GM12873 (cell line): ENCODE results near the gene CCDC154.

Experiments
- CTCF ChIP-seq: IDR thresholded peaks from 2 replicates; pipeline ENCODE4 v1.5.1; 2012; ENCODE audit warnings: low read depth, mild to moderate bottlenecking, moderate library complexity, low read length, control low read depth; ENCODE audit not compliant: insufficient read depth; ENCODE audit errors: missing control alignments

CCDC154 gene

GRCh38 chr16:1414532-1415260, 29.7 kb downstream of the CCDC154 start, which contains the start of gene UNKL:
TSS of gene UNKL (minus strand) at chr16:1414704. CDS start at chr16:1414691, 13 bp downstream.
- TF ChIP-seq CTCF = no peak

GRCh38 chr16:1413684-1414531, 30.4 kb downstream of the CCDC154 start:
- peak; percentile 69 for TF ChIP-seq CTCF

- no peak for TF ChIP-seq CTCF
These were observed 31.5 kb downstream of the CCDC154 start for GRCh38 chr16:1412847-1413246.

GRCh38 chr16:1408171-1408837, 36.1 kb downstream of the CCDC154 start:
- no peak for TF ChIP-seq CTCF

GRCh38 chr16:1407753-1408152, 36.6 kb downstream of the CCDC154 start:
- no peak for TF ChIP-seq CTCF

- TF ChIP-seq CTCF = no peak
These were observed 40.6 kb downstream of the CCDC154 start for GRCh38 chr16:1403733-1404132.

- no peak for TF ChIP-seq CTCF
These were observed 41.3 kb downstream of the CCDC154 start for GRCh38 chr16:1403036-1403435.
